H1 (cell line): Measurements from ENCODE around the gene MAGI2. TPM values are rescaled to one million over a fixed set of nuclear protein-coding genes. Genes with fewer than 3 reads are reported as not detected.

ENCODE experiments used
- CTCF ChIA-PET: fragments of 300-600 bp; sonication (Branson Sonifier 250); formaldehyde crosslinking; loops from one replicate; lab custom pipeline; 2021; ENCODE audit not compliant: partially characterized antibody; lab: Charles Lee
- POLR2A ChIA-PET: fragments of 300-600 bp; sonication (Branson Sonifier 250); formaldehyde crosslinking; loops from one replicate; lab custom pipeline; 2021; ENCODE audit warnings: inconsistent platforms; ENCODE audit not compliant: partially characterized antibody; lab: Charles Lee
- DNase-seq, 2 experiments: peaks; one replicate each; pipeline versions ENCODE4 v3.0.0 to v3.0.0-alpha.2; 2010 to 2022; ENCODE audit warnings: low spot score in 2 of 2, low read depth in 1 of 2, mixed read lengths in 1 of 2
- FAIRE-seq: peaks from 2 replicates; lab custom pipeline; 2011; peaks lifted over from hg19 to GRCh38; lab: Jason Lieb, UNC
- H2AFZ ChIP-seq: 2 replicates; pipeline ENCODE4 v1.8.1; 2012; ENCODE audit warnings: low read length, inconsistent platforms
- H2AK5ac ChIP-seq: 2 replicates; pipeline ENCODE4 v1.6.1; 2013; ENCODE audit warnings: low read depth, low read length
- H2BK120ac ChIP-seq: replicated peaks from 2 replicates; pipeline ENCODE3; 2013; ENCODE audit warnings: low read depth, low read length, inconsistent platforms
- H2BK12ac ChIP-seq: 2 replicates; pipeline ENCODE4 v1.6.1; 2013; ENCODE audit warnings: low read depth, low read length
- H2BK15ac ChIP-seq: 2 replicates; pipeline ENCODE4 v1.6.1; 2013; ENCODE audit warnings: low read length
- H2BK20ac ChIP-seq: 2 replicates; pipeline ENCODE4 v1.6.1; 2013; ENCODE audit warnings: low read length
- H2BK5ac ChIP-seq: 2 replicates; pipeline ENCODE4 v1.6.1; 2013; ENCODE audit warnings: low read depth, low read length
- H3K14ac ChIP-seq: 2 replicates; pipeline ENCODE4 v1.6.1; 2013; ENCODE audit warnings: inconsistent platforms; ENCODE audit not compliant: insufficient read length
- H3K18ac ChIP-seq: 2 replicates; pipeline ENCODE4 v1.6.1; 2013; ENCODE audit warnings: low read length; ENCODE audit errors: extremely low read depth
- H3K23ac ChIP-seq: 2 replicates; pipeline ENCODE4 v1.6.1; 2013; ENCODE audit warnings: inconsistent platforms; ENCODE audit not compliant: insufficient read length
- H3K23me2 ChIP-seq: 2 replicates; pipeline ENCODE4 v1.6.1; 2013; ENCODE audit warnings: low read depth, low read length
- H3K27ac ChIP-seq: 2 replicates; pipeline ENCODE4 v1.6.1; 2011; ENCODE audit warnings: low read depth, low read length, inconsistent platforms
- H3K27me3 ChIP-seq, 4 experiments: replicated peaks in 1 of 4; 1 replicate in 1 of 4; 2 replicates in 3 of 4; pipeline versions ENCODE4 v1.6.1 to v1.8.1; 2011 to 2013; ENCODE audit warnings: low read length in 3 of 4, mild to moderate bottlenecking in 3 of 4, inconsistent platforms in 2 of 4, mixed read lengths in 2 of 4, moderate library complexity in 1 of 4; ENCODE audit not compliant: control insufficient read depth in 3 of 4, insufficient read depth in 3 of 4; ENCODE audit errors: extremely low read depth in 1 of 4
- H3K36me3 ChIP-seq, 4 experiments: 2 replicates each; pipeline versions ENCODE4 v1.6.1 to v1.8.1; 2011 to 2013; ENCODE audit warnings: mild to moderate bottlenecking in 4 of 4, low read length in 3 of 4, moderate library complexity in 2 of 4, control low read depth in 1 of 4, inconsistent platforms in 1 of 4; ENCODE audit not compliant: insufficient read depth in 4 of 4, control insufficient read depth in 2 of 4
- H3K4ac ChIP-seq: replicated peaks from 2 replicates; pipeline ENCODE3; 2013; ENCODE audit warnings: low read length, low read depth, mixed read lengths, inconsistent platforms; ENCODE audit not compliant: insufficient read length
- H3K4me1 ChIP-seq, 4 experiments: replicated peaks in 1 of 4; 1 replicate in 1 of 4; 2 replicates in 3 of 4; pipeline versions ENCODE4 v1.6.1 to v1.8.1; 2011 to 2013; ENCODE audit warnings: low read length in 3 of 4, inconsistent platforms in 2 of 4, mixed read lengths in 1 of 4; ENCODE audit not compliant: insufficient read depth in 4 of 4, control insufficient read depth in 3 of 4
- H3K4me2 ChIP-seq, 2 experiments: 2 replicates each; pipeline versions ENCODE4 v1.6.1 to v1.8.1; 2011 to 2013; ENCODE audit warnings: low read depth in 2 of 2, low read length in 2 of 2, control low read depth in 1 of 2, inconsistent platforms in 1 of 2, mild to moderate bottlenecking in 1 of 2; ENCODE audit not compliant: insufficient read depth in 1 of 2
- H3K4me3 ChIP-seq, 4 experiments: fragments of 200-600, 300-600 bp in 1 of 4; sonication (generic), shearing (Covaris generic), sonication (Bioruptor Twin) in 1 of 4; 2 replicates each; pipeline versions ENCODE4 v1.5.1 to v1.8.1; 2011 to 2016; ENCODE audit warnings: low read length in 4 of 4, low read depth in 3 of 4, control low read depth in 2 of 4, inconsistent platforms in 2 of 4, mild to moderate bottlenecking in 2 of 4, mixed read lengths in 1 of 4, moderate library complexity in 1 of 4; ENCODE audit not compliant: insufficient read depth in 2 of 4; ENCODE audit errors: extremely low read depth in 1 of 4
- H3K56ac ChIP-seq: replicated peaks from 2 replicates; pipeline ENCODE3; 2013; ENCODE audit warnings: low read depth, mild to moderate bottlenecking, mixed read lengths, low read length, inconsistent platforms; ENCODE audit not compliant: insufficient read length
- H3K79me1 ChIP-seq: 2 replicates; pipeline ENCODE4 v1.6.1; 2013; ENCODE audit warnings: low read depth, low read length, control low read depth
- H3K79me2 ChIP-seq, 2 experiments: 2 replicates each; pipeline versions ENCODE4 v1.6.1 to v1.8.1; 2012 to 2013; ENCODE audit warnings: low read length in 2 of 2, mild to moderate bottlenecking in 2 of 2, inconsistent platforms in 1 of 2; ENCODE audit not compliant: insufficient read depth in 2 of 2, control insufficient read depth in 1 of 2
- H3K9ac ChIP-seq, 4 experiments: replicated peaks in 1 of 4; 1 replicate in 1 of 4; 2 replicates in 3 of 4; pipeline versions ENCODE4 v1.6.1 to v1.8.1; 2011 to 2013; ENCODE audit warnings: low read depth in 3 of 4, low read length in 3 of 4, control low read depth in 2 of 4, mild to moderate bottlenecking in 2 of 4, moderate library complexity in 2 of 4, inconsistent platforms in 1 of 4; ENCODE audit errors: extremely low read depth in 1 of 4
- H3K9me3 ChIP-seq, 2 experiments: 2 replicates each; pipeline versions ENCODE4 v1.6.1 to v1.8.1; 2012 to 2013; ENCODE audit warnings: mild to moderate bottlenecking in 2 of 2, moderate library complexity in 2 of 2, control low read depth in 1 of 2, inconsistent platforms in 1 of 2, low read depth in 1 of 2, low read length in 1 of 2, mixed read lengths in 1 of 2; ENCODE audit not compliant: insufficient read depth in 2 of 2
- H4K20me1 ChIP-seq, 2 experiments: replicated peaks in 1 of 2; 2 replicates each; pipeline versions ENCODE3 to v1.8.1; 2011 to 2013; ENCODE audit warnings: inconsistent platforms in 2 of 2, low read length in 2 of 2, mild to moderate bottlenecking in 1 of 2; ENCODE audit not compliant: insufficient read depth in 2 of 2, control insufficient read depth in 1 of 2
- H4K5ac ChIP-seq: 2 replicates; pipeline ENCODE4 v1.6.1; 2013; ENCODE audit warnings: low read length, low read depth, mixed read lengths, inconsistent platforms; ENCODE audit not compliant: insufficient read length
- H4K8ac ChIP-seq: 2 replicates; pipeline ENCODE4 v1.8.0; 2013; ENCODE audit warnings: mild to moderate bottlenecking, moderate library complexity, low read length, inconsistent platforms; ENCODE audit not compliant: insufficient read depth; ENCODE audit errors: extremely low read depth
- H4K91ac ChIP-seq: replicated peaks from 2 replicates; pipeline ENCODE3; 2013; ENCODE audit warnings: low read length, mixed read lengths, inconsistent platforms; ENCODE audit not compliant: insufficient read length
- ASH2L ChIP-seq: fragments of 200-600, 300-600 bp; sonication (generic); IDR thresholded peaks from one replicate; pipeline ENCODE4 v1.7.1; 2017; ENCODE audit warnings: low read length
- KDM4A ChIP-seq: IDR thresholded peaks from one replicate; pipeline ENCODE4 v1.7.1; 2012; ENCODE audit warnings: low read depth, mild to moderate bottlenecking, moderate library complexity, low read length, inconsistent platforms; ENCODE audit not compliant: severe bottlenecking
- TBP ChIP-seq: IDR thresholded peaks from 2 replicates; pipeline ENCODE4 v1.6.1; 2011; ENCODE audit warnings: low read depth, low read length, improper control_type of control experiment
- WGBS, 2 experiments: shearing (Covaris generic) in 1 of 2; methylation state at CpG; one replicate each; pipeline versions ENCODE4 v1.1.6 to v1.1.7; 2013 to 2015; ENCODE audit warnings: low lambda C conversion rate in 2 of 2, mixed read lengths in 2 of 2, inconsistent platforms in 1 of 2, low coverage in 1 of 2, missing lambda C conversion rate in 1 of 2; ENCODE audit not compliant: insufficient replicate concordance in 2 of 2, insufficient coverage in 1 of 2, insufficient read length in 1 of 2; ENCODE audit errors: extremely low coverage in 1 of 2, missing lambda C conversion rate in 1 of 2; 5-methylcytosine and 5-hydroxymethylcytosine counted together
- polyA plus RNA-seq, 7 experiments: library from polyadenylated mRNA; depleted of rRNA in 3 of 7; stranded (reverse) in 5 of 7; unstranded in 2 of 7; fragments of >200 nt in 5 of 7; fragments of 200-250 nt in 2 of 7; gene quantifications; 1 replicate in 5 of 7; 2 replicates in 1 of 7; 4 replicates in 1 of 7; pipeline versions ENCODE4 v1.2.1 to v1.2.3, GENCODE V29; 2011 to 2013; ENCODE audit warnings: missing spikeins in 2 of 7, mixed read lengths in 2 of 7
- total RNA-seq: library from RNA; stranded (reverse); fragmentation: NEBNext Ultra II Directional; extraction: Animal tissue kit (Norgen Biotek cat#: 25700); gene quantifications from 2 replicates; pipeline ENCODE4 v1.2.1, GENCODE V29; 2021

The MAGI2 gene
- total and polyA plus RNA-seq, 2 of the 8 experiments (the other 6 are each of a cell fraction or from before 2014, with no cell fraction given), result 6.0 to 27.3 TPM

DNA sequence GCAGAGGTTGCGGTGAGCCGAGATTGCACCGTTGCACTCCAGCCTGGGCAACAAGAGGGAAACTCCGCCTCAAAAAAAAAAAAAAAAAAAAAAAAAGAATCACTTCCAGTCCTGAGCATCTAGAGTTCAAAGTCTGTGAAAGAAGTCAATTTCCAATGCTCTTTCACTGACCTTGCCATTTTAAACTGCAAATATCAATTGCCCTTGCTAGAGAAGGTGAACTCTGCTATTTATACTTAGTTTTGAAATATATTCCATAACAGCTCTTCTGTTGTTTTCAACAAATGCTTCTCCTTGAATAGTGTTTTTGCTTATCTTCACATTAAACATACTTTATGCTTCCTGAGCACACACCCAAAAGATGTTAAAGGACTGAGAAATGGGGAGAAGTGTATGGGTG lies 1323.6 kb downstream of the MAGI2 start:
- FAIRE-seq, result no peak
- WGBS, 2 experiments, result 100% methylated on average over 2 of the region's 4 CpGs; no CpG with 5 or more reads in 1 of the 2 experiments
- H3K23me2 ChIP-seq, result no peaks in the 10 kb centered on the region
- TF ChIP-seq KDM4A (no peak), ASH2L (no peak), TBP (no peak)
- no peak overlapping the region for H3K9ac ChIP-seq
- H3K4me3 ChIP-seq, result no peak overlapping the region
- H3K79me1 ChIP-seq, result no peaks in the 10 kb centered on the region
- H2BK120ac ChIP-seq, result no peak overlapping the region
- H2AK5ac ChIP-seq, result no peak overlapping the region
- H3K9me3 ChIP-seq, result no peaks in the 10 kb centered on the region
- H4K8ac ChIP-seq, result no peak overlapping the region
- no peak overlapping the region for H3K18ac ChIP-seq
- H3K27ac ChIP-seq, result no peak overlapping the region
- no peak overlapping the region for H3K4ac ChIP-seq
- H2BK20ac ChIP-seq, result no peak overlapping the region
- H2BK12ac ChIP-seq, result no peak overlapping the region
- H3K36me3 ChIP-seq, result no peaks in the 10 kb centered on the region; a peak in 1 of 8 replicates
- H3K23ac ChIP-seq, result no peak overlapping the region
- CTCF ChIA-PET, result interaction anchor here (0.6 kb wide), 2 partner anchors 20 to 83 kb away, joined by 3 read pairs; no protein-coding TSS in a partner anchor
- H2BK5ac ChIP-seq, result no peak overlapping the region
- H3K79me2 ChIP-seq, result no peaks in the 10 kb centered on the region
- H3K56ac ChIP-seq, result no peak overlapping the region
- H4K91ac ChIP-seq, result no peak overlapping the region
- no peak overlapping the region for H3K4me2 ChIP-seq
- H4K20me1 ChIP-seq, result no peaks in the 10 kb centered on the region
- no peak for DNase-seq
- POLR2A ChIA-PET, result no interaction called here
- H3K14ac ChIP-seq, result no peak overlapping the region
- no peak overlapping the region for H2AFZ ChIP-seq
- peaks cover 0 to 7% (median 4%) of the 10 kb centered on the region in 4 experiments; a peak in 5 of 7 replicates for H3K4me1 ChIP-seq
- H3K27me3 ChIP-seq, result no peaks in the 10 kb centered on the region
- no peak overlapping the region for H2BK15ac ChIP-seq
- no peak overlapping the region for H4K5ac ChIP-seq
